Measurements from ENCODE around the gene EXOSC3.

The EXOSC3 gene

GRCh38 chr9:37751186-37751585 lies 33.7 kb downstream of the EXOSC3 start:
- 74% methylated on average over 5 of the region's 6 CpGs for WGBS
- Histone ChIP-seq H2BK5ac (ENCODE audit: low read depth, low read length, poor library complexity, severe bottlenecking) (no peak overlapping the region), H3K79me1 (replicated peaks; ENCODE audit: low read length, poor library complexity, severe bottlenecking) (peaks cover 8% of the 10 kb centered on the region), H3K9ac (ENCODE audit: low read length) (no peak overlapping the region), H3K36me3 (ENCODE audit: control insufficient read depth in 1 of 2, insufficient read depth in 2 of 2, low read depth in 1 of 2, low read length in 2 of 2) (no peaks in the 10 kb centered on the region), H2BK12ac (ENCODE audit: low read length in 2 of 2) (no peak overlapping the region), H3K9me3 (ENCODE audit: control insufficient read depth, low read length) (no peaks in the 10 kb centered on the region), H2BK120ac (ENCODE audit: low read depth, low read length) (no peak overlapping the region), H3K4me3 (ENCODE audit: insufficient read depth in 1 of 2, low read depth in 1 of 2, low read length in 2 of 2) (no peak overlapping the region), H4K8ac (ENCODE audit: low read length) (no peak overlapping the region), H3K23ac (ENCODE audit: low read length in 2 of 2) (no peak overlapping the region), H3K27ac (ENCODE audit: low read length, poor library complexity, severe bottlenecking) (no peak overlapping the region), H3K14ac (ENCODE audit: low read length in 2 of 2) (no peak overlapping the region), H3K18ac (ENCODE audit: low read depth in 1 of 2, low read length in 2 of 2) (no peak overlapping the region), H3K27me3 (ENCODE audit: control insufficient read depth in 1 of 2, insufficient read depth in 1 of 2, low read length in 2 of 2) (peaks cover 0 to under 1% of the 10 kb centered on the region in 2 experiments), H3K4me2 (ENCODE audit: low read length, poor library complexity, severe bottlenecking) (no peak overlapping the region), H4K91ac (ENCODE audit: low read length) (no peak overlapping the region), H2BK15ac (ENCODE audit: low read depth, poor library complexity, severe bottlenecking) (no peak overlapping the region), H2AFZ (ENCODE audit: low read depth, low read length) (no peak overlapping the region), H3K4me1 (ENCODE audit: control insufficient read depth, insufficient read depth, low read depth, low read length) (peaks cover 3% of the 10 kb centered on the region), H3K4ac (ENCODE audit: low read depth in 1 of 2, low read length in 2 of 2) (no peak overlapping the region), H2AK5ac (ENCODE audit: low read length, severe bottlenecking) (no peak overlapping the region)
- no peak for DNase-seq

DNA sequence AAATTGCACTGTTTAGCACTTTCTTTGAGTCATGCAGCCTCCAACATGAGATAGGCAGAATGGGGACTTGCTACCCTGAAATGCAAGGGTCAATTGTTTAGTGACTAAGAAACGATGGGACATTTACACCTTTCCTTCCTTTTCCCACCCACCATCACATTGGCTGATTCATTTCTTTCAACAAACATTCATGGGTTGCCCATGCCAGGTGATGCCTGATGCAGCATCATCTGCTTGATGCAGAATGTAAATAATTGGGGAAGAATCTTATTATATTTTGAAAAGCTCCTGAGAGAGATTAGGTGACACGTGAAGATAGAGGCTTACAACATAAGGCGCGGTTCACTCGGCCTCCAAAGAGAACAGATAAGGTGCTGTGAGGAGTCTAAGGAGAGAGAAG lies 35.7 kb downstream of the EXOSC3 start:
- 80% methylated on average over 5 of the region's 5 CpGs for WGBS
- H2AK5ac ChIP-seq (ENCODE audit: low read length, severe bottlenecking), result no peak overlapping the region
- H3K79me1 ChIP-seq (replicated peaks; ENCODE audit: low read length, poor library complexity, severe bottlenecking), result peaks cover under 1% of the 10 kb centered on the region
- H3K27ac ChIP-seq (ENCODE audit: low read length, poor library complexity, severe bottlenecking), result no peak overlapping the region
- no peak overlapping the region for H2BK120ac ChIP-seq (ENCODE audit: low read depth, low read length)
- H2BK5ac ChIP-seq (ENCODE audit: low read depth, low read length, poor library complexity, severe bottlenecking), result no peak overlapping the region
- H3K23ac ChIP-seq (ENCODE audit: low read length in 2 of 2), result no peak overlapping the region
- H3K4ac ChIP-seq (ENCODE audit: low read depth in 1 of 2, low read length in 2 of 2), result no peak overlapping the region
- H2AFZ ChIP-seq (ENCODE audit: low read depth, low read length), result no peak overlapping the region
- no peak overlapping the region for H2BK15ac ChIP-seq (ENCODE audit: low read depth, poor library complexity, severe bottlenecking)
- H3K9me3 ChIP-seq (ENCODE audit: control insufficient read depth, low read length), result no peaks in the 10 kb centered on the region
- H3K4me2 ChIP-seq (ENCODE audit: low read length, poor library complexity, severe bottlenecking), result no peak overlapping the region
- peaks cover 0 to 9% of the 10 kb centered on the region in 2 experiments for H3K36me3 ChIP-seq (ENCODE audit: control insufficient read depth in 1 of 2, insufficient read depth in 2 of 2, low read depth in 1 of 2, low read length in 2 of 2)
- no peak overlapping the region for H4K91ac ChIP-seq (ENCODE audit: low read length)
- no peak overlapping the region for H3K14ac ChIP-seq (ENCODE audit: low read length in 2 of 2)
- H3K4me3 ChIP-seq (ENCODE audit: insufficient read depth in 1 of 2, low read depth in 1 of 2, low read length in 2 of 2), result no peak overlapping the region
- no peak overlapping the region for H3K18ac ChIP-seq (ENCODE audit: low read depth in 1 of 2, low read length in 2 of 2)
- H3K4me1 ChIP-seq (ENCODE audit: control insufficient read depth, insufficient read depth, low read depth, low read length), result peaks cover 3% of the 10 kb centered on the region
- H3K27me3 ChIP-seq (ENCODE audit: control insufficient read depth in 1 of 2, insufficient read depth in 1 of 2, low read length in 2 of 2), result peaks cover 0 to 14% of the 10 kb centered on the region in 2 experiments
- no peak overlapping the region for H3K9ac ChIP-seq (ENCODE audit: low read length)
- H2BK12ac ChIP-seq (ENCODE audit: low read length in 2 of 2), result no peak overlapping the region
- no peak overlapping the region for H4K8ac ChIP-seq (ENCODE audit: low read length)
- DNase-seq, result no peak

DNA sequence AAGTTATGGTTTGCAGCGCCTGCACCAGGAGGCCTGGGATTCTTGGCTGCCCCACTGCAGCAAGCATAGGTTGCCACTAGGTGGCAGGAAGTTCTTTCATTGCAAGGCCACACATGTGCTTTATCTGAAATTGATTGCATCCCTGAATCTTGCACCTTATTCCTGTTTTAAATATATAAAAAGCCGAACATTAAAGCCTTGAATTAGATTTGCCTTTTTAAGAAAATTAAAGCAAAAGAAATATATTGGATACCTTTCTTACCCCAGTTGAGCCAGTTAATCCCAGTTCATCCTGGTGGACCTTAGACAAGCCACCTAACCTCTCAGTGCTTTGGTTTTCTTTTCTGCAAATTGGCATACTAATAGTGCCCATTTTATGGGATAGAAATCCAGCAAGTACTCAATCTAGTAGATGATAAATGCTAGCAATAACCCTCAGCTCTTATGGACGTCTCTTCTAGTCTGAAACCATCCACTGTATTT lies 37.6 kb downstream of the EXOSC3 start:
- Histone ChIP-seq H2AFZ (ENCODE audit: low read depth, low read length) (no peak overlapping the region), H2AK5ac (ENCODE audit: low read length, severe bottlenecking) (no peak overlapping the region), H3K9ac (ENCODE audit: low read length) (no peak overlapping the region), H2BK5ac (ENCODE audit: low read depth, low read length, poor library complexity, severe bottlenecking) (no peak overlapping the region), H4K8ac (ENCODE audit: low read length) (no peak overlapping the region), H3K14ac (ENCODE audit: low read length in 2 of 2) (no peak overlapping the region), H3K36me3 (ENCODE audit: control insufficient read depth in 1 of 2, insufficient read depth in 2 of 2, low read depth in 1 of 2, low read length in 2 of 2) (peaks cover 0 to 9% of the 10 kb centered on the region in 2 experiments), H3K18ac (ENCODE audit: low read depth in 1 of 2, low read length in 2 of 2) (no peak overlapping the region), H3K27me3 (ENCODE audit: control insufficient read depth in 1 of 2, insufficient read depth in 1 of 2, low read length in 2 of 2) (peaks cover 0 to 14% of the 10 kb centered on the region in 2 experiments), H3K4ac (ENCODE audit: low read depth in 1 of 2, low read length in 2 of 2) (no peak overlapping the region), H3K4me1 (ENCODE audit: control insufficient read depth, insufficient read depth, low read depth, low read length) (no peaks in the 10 kb centered on the region), H3K23ac (ENCODE audit: low read length in 2 of 2) (no peak overlapping the region), H3K9me3 (ENCODE audit: control insufficient read depth, low read length) (no peaks in the 10 kb centered on the region), H4K91ac (ENCODE audit: low read length) (no peak overlapping the region), H3K27ac (ENCODE audit: low read length, poor library complexity, severe bottlenecking) (no peak overlapping the region), H3K4me2 (ENCODE audit: low read length, poor library complexity, severe bottlenecking) (no peak overlapping the region), H3K4me3 (ENCODE audit: insufficient read depth in 1 of 2, low read depth in 1 of 2, low read length in 2 of 2) (no peak overlapping the region), H3K79me1 (replicated peaks; ENCODE audit: low read length, poor library complexity, severe bottlenecking) (no peaks in the 10 kb centered on the region), H2BK12ac (ENCODE audit: low read length in 2 of 2) (no peak overlapping the region), H2BK120ac (ENCODE audit: low read depth, low read length) (no peak overlapping the region), H2BK15ac (ENCODE audit: low read depth, poor library complexity, severe bottlenecking) (no peak overlapping the region)
- peak; percentile 78 for DNase-seq
- WGBS, result 55% methylated on average over 2 of the region's 3 CpGs

GRCh38 chr9:37746448-37747270 lies 38.2 kb downstream of the EXOSC3 start:
- H3K36me3 ChIP-seq (ENCODE audit: control insufficient read depth in 1 of 2, insufficient read depth in 2 of 2, low read depth in 1 of 2, low read length in 2 of 2), result peaks cover 0 to 15% of the 10 kb centered on the region in 2 experiments
- no peak overlapping the region for H2AK5ac ChIP-seq (ENCODE audit: low read length, severe bottlenecking)
- peak; percentile 83 for DNase-seq
- H2BK5ac ChIP-seq (ENCODE audit: low read depth, low read length, poor library complexity, severe bottlenecking), result no peak overlapping the region
- H3K27ac ChIP-seq (ENCODE audit: low read length, poor library complexity, severe bottlenecking), result no peak overlapping the region
- H3K4me2 ChIP-seq (ENCODE audit: low read length, poor library complexity, severe bottlenecking), result no peak overlapping the region
- H2BK120ac ChIP-seq (ENCODE audit: low read depth, low read length), result no peak overlapping the region
- no peaks in the 10 kb centered on the region for H3K9me3 ChIP-seq (ENCODE audit: control insufficient read depth, low read length)
- no peak overlapping the region for H2BK15ac ChIP-seq (ENCODE audit: low read depth, poor library complexity, severe bottlenecking)
- H3K18ac ChIP-seq (ENCODE audit: low read depth in 1 of 2, low read length in 2 of 2), result no peak overlapping the region
- no peaks in the 10 kb centered on the region for H3K79me1 ChIP-seq (replicated peaks; ENCODE audit: low read length, poor library complexity, severe bottlenecking)
- H2AFZ ChIP-seq (ENCODE audit: low read depth, low read length), result no peak overlapping the region
- H3K4ac ChIP-seq (ENCODE audit: low read depth in 1 of 2, low read length in 2 of 2), result no peak overlapping the region
- H3K23ac ChIP-seq (ENCODE audit: low read length in 2 of 2), result no peak overlapping the region
- no peak overlapping the region for H3K14ac ChIP-seq (ENCODE audit: low read length in 2 of 2)
- peaks cover 0 to 21% of the 10 kb centered on the region in 2 experiments for H3K27me3 ChIP-seq (ENCODE audit: control insufficient read depth in 1 of 2, insufficient read depth in 1 of 2, low read length in 2 of 2)
- H2BK12ac ChIP-seq (ENCODE audit: low read length in 2 of 2), result no peak overlapping the region
- H4K8ac ChIP-seq (ENCODE audit: low read length), result peak overlapping the region; percentile 5
- WGBS, result 65% methylated on average over 22 of the region's 24 CpGs
- no peak overlapping the region for H3K9ac ChIP-seq (ENCODE audit: low read length)
- no peaks in the 10 kb centered on the region for H3K4me1 ChIP-seq (ENCODE audit: control insufficient read depth, insufficient read depth, low read depth, low read length)
- H4K91ac ChIP-seq (ENCODE audit: low read length), result no peak overlapping the region
- no peak overlapping the region for H3K4me3 ChIP-seq (ENCODE audit: insufficient read depth in 1 of 2, low read depth in 1 of 2, low read length in 2 of 2)
